ENCODE data around the gene PRICKLE1.

PRICKLE1 gene

DNA sequence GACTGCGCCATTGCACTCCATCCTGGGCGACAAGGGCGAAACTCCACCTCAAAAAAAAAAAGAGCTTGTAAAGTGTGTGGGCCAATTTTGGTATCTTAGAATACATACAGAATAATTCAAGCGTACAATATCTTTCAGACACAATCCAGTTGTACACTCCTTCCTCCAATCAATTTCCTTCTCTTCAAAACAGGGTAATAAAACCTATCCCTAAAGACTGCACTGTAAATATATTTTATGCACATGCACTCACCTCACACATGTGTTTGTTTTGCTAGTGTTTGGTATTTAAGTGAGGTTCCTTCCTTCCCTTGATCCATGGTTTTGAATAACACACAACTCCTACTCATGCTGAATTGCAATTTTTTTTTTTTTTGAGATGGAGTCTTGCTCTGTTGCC lies 125.9 kb downstream of the PRICKLE1 start:
- FAIRE-seq (no peak), DNase-seq (ENCODE audit: insufficient read length, low spot score) (no peak)

DNA sequence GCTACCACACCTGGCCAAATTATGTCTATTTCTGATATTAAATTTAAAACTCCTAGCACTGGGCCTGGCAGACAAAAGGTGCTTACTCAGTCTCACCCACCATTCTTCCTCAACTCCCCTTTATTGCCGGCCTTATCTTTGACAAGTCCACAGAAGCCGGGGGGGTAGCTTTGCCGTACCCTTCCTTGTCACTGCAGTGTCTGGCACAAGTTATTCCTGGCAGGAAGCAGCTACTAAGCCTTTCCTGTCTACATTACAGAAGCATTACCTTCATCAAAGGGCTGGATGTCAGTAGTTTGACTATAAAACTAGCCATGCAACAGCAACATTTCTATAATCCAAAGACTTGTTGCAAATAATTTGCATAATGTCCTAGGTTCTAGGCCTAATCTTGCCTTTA lies 127.1 kb downstream of the PRICKLE1 start:
- DNase-seq (ENCODE audit: insufficient read length, low spot score) (no peak), FAIRE-seq (no peak)

DNA sequence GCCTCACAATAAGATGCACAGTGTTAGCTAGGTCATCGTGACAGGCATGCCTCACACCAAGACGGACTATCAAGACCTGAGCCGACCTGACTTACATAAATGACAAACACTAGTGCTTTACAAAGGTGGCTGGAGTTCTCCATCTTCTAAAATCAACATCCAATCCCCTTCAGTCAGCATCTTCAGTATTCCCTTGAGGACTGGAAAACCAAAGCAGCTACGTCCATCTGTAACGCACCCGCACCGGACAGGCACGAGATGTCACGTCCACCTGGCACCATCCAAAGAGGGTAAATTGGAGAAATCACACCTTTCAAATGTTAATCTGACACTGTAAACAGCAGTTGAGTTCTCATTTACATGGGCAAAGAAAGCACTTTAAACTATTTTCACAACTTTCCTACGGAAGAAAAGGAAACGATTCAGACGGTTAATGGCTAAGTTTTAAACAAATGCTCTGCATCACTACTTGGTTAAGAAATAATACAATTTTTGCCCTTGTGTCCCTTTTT lies 130.2 kb downstream of the PRICKLE1 start:
- no peak for FAIRE-seq
- no peak for DNase-seq (ENCODE audit: insufficient read length, low spot score)

DNA sequence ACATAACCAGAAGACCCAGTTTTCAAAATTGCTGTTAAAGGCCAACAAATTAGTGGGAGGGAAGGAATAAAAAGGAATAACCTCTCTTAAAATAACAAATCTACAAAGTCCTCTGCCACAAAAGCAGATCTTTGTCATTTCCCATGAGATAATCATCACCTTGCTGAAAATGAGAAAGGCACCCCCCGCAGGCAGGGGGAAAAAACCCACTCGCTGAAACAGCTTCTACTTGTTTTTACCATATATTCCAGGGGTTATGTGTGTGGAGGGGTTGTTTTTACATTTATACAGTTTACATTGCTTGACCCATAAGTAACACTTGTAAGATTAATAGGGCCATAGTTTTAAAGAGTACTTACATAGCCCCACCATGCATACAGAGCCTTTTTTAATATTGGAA lies 131.0 kb downstream of the PRICKLE1 start:
- DNase-seq (ENCODE audit: insufficient read length, low spot score) (no peak), FAIRE-seq (no peak)

DNA sequence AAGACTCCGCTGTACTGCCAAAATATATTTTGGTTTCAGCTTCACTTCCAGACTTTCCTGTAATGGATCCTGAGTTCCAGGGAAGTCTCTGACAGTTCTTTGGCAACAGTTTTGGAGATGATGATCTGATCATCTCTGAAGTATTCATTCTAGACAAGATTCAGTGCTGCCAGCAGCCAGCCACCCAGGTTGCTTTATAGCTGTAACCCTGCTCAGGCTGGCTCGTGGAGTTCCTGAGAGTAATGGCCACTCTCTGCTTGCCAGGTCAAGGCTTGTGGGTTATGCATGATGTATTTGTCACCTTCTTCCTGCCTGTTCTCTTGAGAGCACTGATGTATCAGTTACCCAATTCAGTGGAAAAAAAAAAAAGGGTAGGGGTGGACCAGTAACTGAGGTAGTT lies 139.3 kb downstream of the PRICKLE1 start:
- FAIRE-seq (no peak), DNase-seq (ENCODE audit: insufficient read length, low spot score) (no peak)

DNA sequence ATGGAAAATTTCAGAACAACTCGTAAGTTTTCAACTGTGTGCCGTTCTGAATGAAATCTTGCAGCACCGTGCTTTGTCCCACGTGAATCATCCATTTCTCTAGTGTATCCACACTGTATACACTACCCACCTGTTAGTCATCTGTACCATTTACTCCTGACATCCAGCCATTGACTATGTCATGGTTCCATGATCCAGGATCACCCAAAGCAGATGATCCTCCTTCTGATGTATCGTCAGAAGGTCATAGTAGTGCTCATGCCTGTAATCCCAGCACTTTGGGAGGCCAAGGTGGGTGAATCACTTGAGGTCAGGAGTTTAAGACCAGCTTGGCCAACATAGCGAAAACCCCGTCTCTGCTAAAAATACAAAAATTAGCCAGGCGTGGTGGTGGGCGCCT lies 140.7 kb downstream of the PRICKLE1 start:
- DNase-seq (ENCODE audit: insufficient read length, low spot score) (no peak), FAIRE-seq (no peak)

DNA sequence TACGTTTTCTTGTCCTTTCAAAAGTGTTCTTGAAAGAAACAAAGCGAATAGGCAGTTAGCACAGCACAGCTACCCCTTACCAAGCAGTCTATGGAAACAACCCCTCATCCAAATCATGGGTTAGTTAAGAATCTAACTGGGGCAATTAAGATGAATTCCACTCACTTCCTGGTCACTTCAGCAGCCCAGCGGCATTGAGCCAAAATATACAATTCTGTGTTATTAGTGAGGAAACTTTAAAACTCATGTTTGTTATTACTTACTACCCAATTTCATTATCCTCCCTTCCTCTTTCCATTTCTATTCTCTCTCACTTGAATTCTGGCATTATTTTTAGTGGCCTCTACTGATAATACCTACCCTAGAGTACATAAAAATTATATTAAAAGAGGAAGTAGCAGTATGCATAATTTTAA lies 142.2 kb downstream of the PRICKLE1 start:
- FAIRE-seq, result no peak
- DNase-seq (ENCODE audit: insufficient read length, low spot score), result no peak

DNA sequence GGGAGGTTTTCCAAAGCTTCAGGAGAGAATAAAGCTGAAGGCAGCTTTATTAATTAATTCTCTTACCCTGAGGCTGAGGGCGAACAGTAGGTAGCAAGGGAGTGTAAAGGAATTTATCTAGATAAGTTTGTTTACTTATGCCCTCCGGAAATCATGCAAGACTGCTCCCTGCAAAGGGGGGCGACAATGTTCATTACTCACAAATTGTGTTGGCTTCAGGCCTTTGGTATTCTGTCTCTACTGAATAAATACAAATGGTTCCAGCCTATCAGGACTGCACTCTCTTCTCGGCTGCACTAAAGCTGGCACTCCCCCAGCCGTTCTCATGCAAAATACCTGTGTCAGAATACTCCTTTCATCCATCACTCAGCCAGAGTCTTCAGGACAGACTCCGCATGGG lies 142.8 kb downstream of the PRICKLE1 start:
- DNase-seq (ENCODE audit: insufficient read length, low spot score), result no peak
- no peak for FAIRE-seq

DNA sequence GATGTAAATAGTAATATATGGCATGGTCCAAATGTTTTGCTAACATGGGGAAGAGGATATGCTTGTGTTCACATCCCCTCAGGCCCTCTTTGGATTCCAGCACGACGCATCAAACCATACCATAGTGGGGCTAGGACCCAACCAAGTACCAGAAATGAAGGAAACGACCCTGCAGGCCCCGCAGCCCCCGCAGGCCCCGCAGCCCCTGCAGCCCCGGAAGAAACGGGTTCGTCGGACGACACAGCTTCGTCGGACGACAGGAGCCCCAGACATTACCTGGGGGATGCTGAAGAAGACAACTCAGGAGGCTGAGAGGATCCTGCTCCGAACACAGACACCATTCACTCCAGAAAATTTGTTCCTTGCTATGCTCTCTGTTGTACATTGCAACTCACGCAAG lies 143.7 kb downstream of the PRICKLE1 start:
- DNase-seq (ENCODE audit: insufficient read length, low spot score), result no peak
- FAIRE-seq, result no peak

DNA sequence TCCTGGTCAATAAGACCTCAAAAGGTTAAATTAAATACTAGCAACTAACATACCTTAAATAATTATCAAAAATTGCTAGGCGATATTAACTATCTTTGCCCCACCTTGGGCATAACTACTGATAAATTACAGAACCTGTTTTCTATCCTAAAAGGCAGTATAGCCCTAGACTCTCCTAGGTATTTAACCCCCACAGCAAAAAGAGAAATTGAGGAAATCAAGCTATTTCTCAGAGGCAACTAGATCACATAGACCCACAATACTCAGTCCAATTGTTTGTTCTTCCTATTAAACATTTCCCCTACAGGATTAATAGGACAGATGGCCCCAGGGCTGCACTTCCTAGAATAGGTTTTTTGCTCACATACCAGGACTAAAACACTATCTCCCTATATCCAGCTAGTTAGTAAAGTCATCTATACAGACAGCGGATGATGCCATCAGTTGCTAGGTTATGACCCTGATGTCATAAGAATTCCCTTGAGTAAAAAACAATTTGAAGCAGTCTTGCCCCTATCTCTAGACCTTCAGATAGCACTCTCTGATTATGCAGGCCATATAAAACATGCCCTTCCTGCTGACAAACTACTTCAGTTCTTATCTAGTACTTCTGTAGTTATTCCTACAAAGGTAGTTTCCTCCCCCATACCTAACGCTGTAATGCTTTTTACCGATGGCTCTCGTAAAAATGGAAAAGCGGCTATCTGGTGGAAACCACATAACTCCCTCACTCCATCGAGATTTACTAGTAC lies 145.2 kb downstream of the PRICKLE1 start:
- no peak for FAIRE-seq

DNA sequence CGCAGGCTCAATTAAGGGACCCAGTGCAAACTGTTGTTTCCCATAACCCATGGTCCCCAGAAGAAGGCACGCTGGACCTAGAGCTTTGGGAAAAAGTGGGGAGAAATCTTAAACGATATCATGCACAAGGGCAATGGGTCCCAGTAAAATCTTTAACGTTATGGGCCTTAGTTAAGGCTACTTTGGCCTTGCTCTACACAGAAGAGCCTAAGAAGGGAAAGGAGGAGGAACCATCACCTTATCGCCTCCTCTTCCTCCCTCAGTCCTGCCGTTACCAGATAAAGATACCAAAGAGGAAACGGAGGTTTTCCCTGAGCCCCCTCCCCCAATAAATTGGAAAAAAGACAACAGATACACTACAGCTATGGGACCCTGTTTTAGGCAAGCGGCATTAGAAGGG lies 146.7 kb downstream of the PRICKLE1 start:
- FAIRE-seq, result no peak
- no peak for DNase-seq (ENCODE audit: insufficient read length, low spot score)

More for the DNA sequence above, 145.2 kb downstream of the PRICKLE1 start:
- DNase-seq (ENCODE audit: insufficient read length, low spot score), result no peak

DNA sequence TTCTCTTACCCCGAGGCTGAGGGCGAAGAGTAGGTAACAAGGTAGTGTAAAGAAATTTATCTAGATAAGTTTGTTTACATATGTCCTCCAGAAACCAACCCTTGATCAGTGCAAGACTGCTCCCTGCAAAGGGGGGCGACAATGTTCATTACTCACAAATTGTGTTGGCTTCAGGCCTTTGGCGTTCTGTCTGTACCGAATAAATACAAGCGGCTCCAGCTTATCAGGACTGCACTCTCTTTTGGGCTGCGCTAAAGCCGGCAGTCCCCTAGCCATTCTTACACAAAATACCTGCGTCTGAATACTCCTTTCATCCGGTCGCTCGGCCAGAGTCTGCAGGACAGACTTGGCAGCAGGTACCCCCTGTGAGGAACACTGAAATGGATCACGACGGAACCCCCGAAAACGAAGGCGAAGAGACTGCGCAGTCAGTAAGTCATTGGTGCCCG lies 147.2 kb downstream of the PRICKLE1 start:
- DNase-seq (ENCODE audit: insufficient read length, low spot score) (no peak), FAIRE-seq (no peak)

DNA sequence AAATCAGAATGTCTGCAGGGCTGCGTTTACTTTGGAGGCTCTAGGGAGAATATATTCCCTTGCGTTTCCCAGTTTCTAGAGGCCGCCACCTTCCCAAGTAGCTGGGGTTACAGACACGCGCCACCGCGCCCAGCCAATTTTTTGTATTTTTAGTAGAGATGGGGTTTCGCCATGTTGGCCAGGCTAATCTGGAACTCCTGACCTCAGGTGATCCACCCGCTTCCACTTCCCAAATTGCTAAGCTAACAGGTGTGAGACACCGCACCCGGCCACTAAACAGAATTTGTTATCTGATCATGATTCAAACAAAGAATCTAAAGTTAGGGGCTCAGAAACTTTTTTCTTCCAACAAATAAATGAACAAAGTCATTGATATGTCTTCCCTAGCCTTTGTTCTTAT lies 148.9 kb downstream of the PRICKLE1 start:
- DNase-seq (ENCODE audit: insufficient read length, low spot score) (no peak), FAIRE-seq (no peak)

DNA sequence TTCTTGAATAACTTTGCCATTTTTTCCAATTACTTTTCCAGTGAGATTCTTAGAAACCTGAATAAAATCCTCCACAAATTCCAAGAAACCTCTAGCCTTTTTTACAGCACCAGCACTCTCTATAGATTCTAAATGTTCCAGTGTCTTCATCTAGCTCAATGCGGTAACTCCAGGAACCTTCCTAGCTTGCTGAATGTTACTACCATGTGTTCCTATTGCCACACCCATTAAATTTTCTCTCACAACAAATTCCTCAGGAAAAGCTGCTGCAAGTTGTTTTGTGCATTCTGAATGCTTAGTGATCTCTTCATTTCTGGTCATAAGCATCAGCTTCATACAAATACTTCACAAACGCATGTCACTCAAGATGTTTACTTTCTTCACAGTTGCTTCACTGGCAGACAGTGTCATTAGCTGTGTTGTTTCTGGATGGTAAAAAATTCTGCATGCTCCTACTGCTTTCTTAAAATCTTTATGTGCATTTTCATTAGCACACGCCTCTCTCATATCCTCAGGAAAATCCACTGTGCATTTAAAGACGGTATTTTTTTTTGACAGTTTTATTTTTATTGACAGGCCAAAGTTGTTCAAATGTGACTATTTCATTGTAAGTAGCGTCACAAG lies 156.9 kb downstream of the PRICKLE1 start:
- FAIRE-seq (no peak), DNase-seq (ENCODE audit: insufficient read length, low spot score) (no peak)

DNA sequence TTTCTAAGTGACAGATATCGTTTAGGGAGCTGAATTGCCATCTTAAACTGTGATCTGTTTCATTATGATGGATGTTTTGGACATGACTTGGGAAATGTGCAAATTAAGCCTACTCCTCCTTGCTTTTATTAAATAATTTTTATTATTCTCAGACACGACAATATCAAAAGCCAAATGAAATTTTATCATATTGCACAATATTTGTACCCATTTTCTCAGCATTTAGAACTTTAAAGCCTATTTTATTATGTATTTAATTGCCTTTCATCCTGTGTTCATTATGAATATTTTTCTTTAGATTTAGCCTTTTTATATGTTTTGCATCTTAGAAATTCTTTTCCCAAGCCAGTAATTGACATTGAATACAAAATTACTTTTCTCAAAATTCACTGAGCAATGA lies 160.7 kb downstream of the PRICKLE1 start:
- DNase-seq (ENCODE audit: insufficient read length, low spot score), result no peak
- no peak for FAIRE-seq

DNA sequence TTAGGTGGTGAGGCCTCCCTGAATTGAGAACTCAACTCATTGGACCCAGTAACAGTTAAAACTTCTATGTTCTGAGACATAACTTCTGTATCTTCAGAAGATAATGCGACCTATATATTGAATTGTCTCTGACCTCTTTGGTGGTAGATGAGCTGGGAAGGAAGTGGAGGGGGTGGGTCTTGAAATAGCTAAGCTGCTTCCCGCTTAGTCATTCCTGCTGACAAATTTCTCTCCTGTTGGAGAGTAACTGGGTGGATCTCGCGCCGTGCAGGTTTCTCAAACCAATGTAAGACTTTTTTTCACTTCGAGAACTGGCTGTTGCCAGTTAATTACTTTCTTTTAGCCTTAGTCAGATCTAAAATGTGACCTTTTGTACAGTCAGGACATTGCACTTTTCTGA lies 162.8 kb downstream of the PRICKLE1 start:
- no peak for FAIRE-seq
- DNase-seq (ENCODE audit: insufficient read length, low spot score), result peak; percentile 53

DNA sequence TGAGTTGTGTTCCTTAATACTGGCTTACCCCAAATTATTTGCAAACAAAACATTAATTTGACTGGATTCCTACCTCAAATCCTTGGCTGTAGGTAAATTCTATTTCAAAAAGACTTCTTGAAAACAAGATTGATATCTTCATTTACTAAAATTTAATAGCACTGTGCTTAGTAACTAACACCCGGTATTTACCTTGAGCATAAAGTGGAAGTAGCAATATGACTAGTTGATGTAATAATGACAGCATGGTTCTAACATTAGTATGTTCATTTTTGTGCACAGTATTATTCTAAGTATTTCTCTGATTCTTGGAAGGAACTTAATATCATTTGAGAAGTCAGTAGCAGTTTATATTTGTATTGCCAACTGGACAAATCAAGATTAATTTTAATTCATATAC lies 166.8 kb downstream of the PRICKLE1 start:
- DNase-seq (ENCODE audit: insufficient read length, low spot score), result no peak
- FAIRE-seq, result no peak

DNA sequence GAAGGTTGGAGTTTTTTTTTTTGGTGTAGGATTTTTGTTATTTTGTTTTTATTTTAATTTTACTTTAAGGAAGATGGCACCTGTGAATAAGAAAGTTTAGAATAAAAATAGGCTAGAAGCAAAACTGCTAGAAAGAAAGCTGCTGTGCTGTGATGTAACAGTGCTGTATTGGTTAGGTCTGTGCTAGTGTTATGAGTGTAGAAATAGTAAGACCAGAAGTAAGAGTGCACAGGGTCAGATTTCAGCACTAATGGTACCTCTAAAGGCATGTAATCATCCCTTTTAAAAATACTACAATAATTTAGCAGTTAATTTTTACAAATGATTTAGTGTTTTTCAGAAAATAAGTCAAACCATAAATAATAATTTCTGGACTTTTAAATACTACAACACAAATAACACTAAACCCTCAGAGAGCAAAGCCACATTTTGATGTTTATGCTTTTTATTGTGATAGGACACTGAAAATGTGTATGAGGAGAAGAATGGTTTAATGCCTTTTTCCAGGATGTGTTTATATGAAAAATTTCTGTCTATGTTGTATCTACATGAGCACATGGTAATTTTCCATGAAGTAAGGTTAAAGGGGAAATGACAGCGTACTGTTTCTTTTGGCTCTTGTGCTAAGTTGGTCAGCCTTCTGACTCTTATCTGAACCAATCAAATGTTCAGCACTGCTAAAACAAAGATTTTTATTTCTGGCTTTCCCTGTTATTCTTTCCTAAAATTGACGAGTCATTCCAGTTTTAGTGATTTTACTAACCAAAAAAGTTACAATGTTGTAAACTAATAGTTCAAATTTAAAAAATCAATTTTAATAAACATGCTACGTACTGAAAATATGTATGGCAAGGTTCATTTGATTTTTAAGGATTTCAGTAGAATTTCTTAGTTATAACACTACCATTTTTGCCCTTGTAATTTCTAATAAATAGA lies 167.4 kb downstream of the PRICKLE1 start:
- FAIRE-seq, result no peak

DNA sequence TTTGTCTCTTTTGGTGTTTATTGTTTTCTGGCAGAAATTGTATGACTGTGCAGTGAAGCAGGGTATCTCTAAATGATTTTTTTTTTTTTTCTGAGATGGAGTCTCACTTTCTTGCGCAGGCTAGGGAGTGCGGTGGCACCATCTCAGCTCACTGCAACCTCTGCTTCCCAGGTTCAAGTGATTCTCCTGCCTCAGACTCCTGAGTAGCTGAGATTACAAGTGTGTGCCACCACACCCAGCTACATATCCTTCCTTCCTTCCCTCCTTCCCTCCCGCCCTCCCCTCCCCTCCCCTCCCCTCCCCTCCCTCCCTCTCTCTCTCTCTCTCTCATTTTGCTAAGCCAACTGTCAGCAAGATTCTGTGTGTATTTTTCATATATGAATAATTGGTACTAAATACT lies 169.2 kb downstream of the PRICKLE1 start:
- no peak for FAIRE-seq

More for the DNA sequence above, 167.4 kb downstream of the PRICKLE1 start:
- no peak for DNase-seq (ENCODE audit: insufficient read length, low spot score)

DNA sequence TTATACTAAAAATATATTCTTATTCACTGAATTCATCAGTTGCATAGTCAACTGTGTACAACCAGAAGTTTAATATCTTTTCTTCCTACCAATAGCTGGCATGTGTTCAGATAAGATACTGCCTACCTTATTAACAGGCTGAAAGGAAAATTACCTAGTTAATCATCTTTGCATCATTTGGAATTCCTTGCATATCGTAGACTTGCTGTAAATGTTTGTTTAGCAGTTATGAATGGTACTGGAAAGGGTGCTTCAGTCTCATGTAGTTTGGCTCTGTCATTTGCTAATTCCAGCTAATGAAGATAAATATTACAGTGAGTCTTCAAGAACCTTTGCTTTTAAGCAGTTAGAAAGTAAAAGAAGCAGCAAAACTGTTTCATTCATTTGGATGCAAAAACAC lies 179.2 kb downstream of the PRICKLE1 start:
- no peak for FAIRE-seq
- DNase-seq (ENCODE audit: insufficient read length, low spot score), result no peak

More for the DNA sequence above, 169.2 kb downstream of the PRICKLE1 start:
- no peak for DNase-seq (ENCODE audit: insufficient read length, low spot score)

DNA sequence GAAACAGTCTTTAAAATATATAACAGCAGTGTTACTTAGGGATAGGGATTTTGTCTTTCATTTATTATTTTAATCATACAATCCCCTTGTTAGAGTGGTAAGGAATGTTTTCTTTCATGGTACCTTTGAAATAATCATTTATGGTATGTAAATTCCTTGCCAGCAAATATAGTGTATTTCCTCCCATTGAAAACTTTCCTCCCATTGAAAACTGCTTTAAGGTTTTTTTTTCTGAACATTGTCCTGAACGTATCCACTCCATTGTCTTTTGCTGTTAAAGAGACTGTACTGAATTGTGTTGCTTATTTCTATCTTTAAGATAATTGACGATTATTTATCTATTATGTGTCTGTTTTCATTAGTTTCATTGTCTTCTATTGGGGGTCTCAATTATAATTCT lies 180.1 kb downstream of the PRICKLE1 start:
- no peak for FAIRE-seq
- DNase-seq (ENCODE audit: insufficient read length, low spot score), result no peak

Measured in HTR-8/SVneo (cell line).